Activated CD8-positive, alpha-beta T cell treated with anti-CD3 and anti-CD28 coated beads, Interleukin-2, amount 10 ng/mL, durations not matched to agents 7 days and 5 days (primary cell): Measurements from ENCODE around the gene MFF. TPM values are rescaled to one million over a fixed set of nuclear protein-coding genes. Genes with fewer than 3 reads are reported as not detected.

Source experiments
- ATAC-seq: fragments of 150-1000 bp; cut with Tn5 transposase; one replicate; pipeline ENCODE4 v1.10.0; 2021; ENCODE audit warnings: moderate library complexity
- CTCF ChIA-PET: fragments of 350-600 bp; sonication (Branson Sonifier 250); formaldehyde crosslinking; loops from one replicate; lab custom pipeline; 2021; ENCODE audit warnings: antibody characterized with exemption; lab: Charles Lee
- POLR2A ChIA-PET: fragments of 350-600 bp; sonication (Branson Sonifier 250); formaldehyde crosslinking; loops from one replicate; lab custom pipeline; 2021; ENCODE audit warnings: antibody characterized with exemption; lab: Charles Lee
- DNase-seq: peaks from one replicate; pipeline ENCODE4 v3.0.0-alpha.2; 2020
- H3K27ac Mint-ChIP-seq: one replicate; pipeline ENCODE4 v1.8.0; 2021; ENCODE audit warnings: mild to moderate bottlenecking, mixed read lengths
- H3K27me3 Mint-ChIP-seq: one replicate; pipeline ENCODE4 v1.8.0; 2021; ENCODE audit warnings: low read depth, mixed read lengths
- H3K36me3 Mint-ChIP-seq: one replicate; pipeline ENCODE4 v1.8.0; 2021; ENCODE audit warnings: low read depth, mixed read lengths
- H3K4me1 Mint-ChIP-seq: one replicate; pipeline ENCODE4 v1.8.0; 2021; ENCODE audit warnings: low read depth, mixed read lengths
- H3K4me3 Mint-ChIP-seq: one replicate; pipeline ENCODE4 v1.8.0; 2021; ENCODE audit warnings: mild to moderate bottlenecking, mixed read lengths
- H3K9me3 Mint-ChIP-seq: one replicate; pipeline ENCODE4 v1.8.0; 2022; ENCODE audit warnings: mixed read lengths; ENCODE audit not compliant: insufficient read depth
- total RNA-seq, 2 experiments: library from RNA; stranded (reverse); gene quantifications; one replicate each; pipeline ENCODE4 v1.2.3, GENCODE V29; 2021

The MFF gene
- 10 to 100 TPM; 64.5 to 68.3 TPM for total RNA-seq

GRCh38 chr2:227324995-227325838, at the start of gene MFF:
MFF (plus strand) TSS chr2:227325251; CDS start chr2:227330666, 5,415 bp downstream.
- peaks cover 18% of the 10 kb centered on the region for H3K9me3 Mint-ChIP-seq
- peak; percentile 99 for ATAC-seq
- peak; percentile 95 for DNase-seq
- peaks cover 19% of the 10 kb centered on the region for H3K36me3 Mint-ChIP-seq
- H3K4me3 Mint-ChIP-seq = peak within 1 kb of the TSS; percentile 92
- peaks cover 4% of the 10 kb centered on the region for H3K27me3 Mint-ChIP-seq
- H3K4me1 Mint-ChIP-seq = peaks cover 39% of the 10 kb centered on the region
- H3K27ac Mint-ChIP-seq = peak within 1 kb of the TSS; percentile 95
- ChIA-PET CTCF (interaction anchor here (0.8 kb wide), 1 partner anchor 103 kb away, joined by 3 read pairs; no protein-coding TSS in a partner anchor), POLR2A (interaction anchor here (0.9 kb wide), 1 partner anchor 10 kb away, joined by 3 read pairs; no protein-coding TSS in a partner anchor)

GRCh38 chr2:227280895-227281294, 44.2 kb upstream of the MFF start:
- Mint-ChIP-seq H3K4me3 (no peak overlapping the region), H3K36me3 (no peaks in the 10 kb centered on the region), H3K4me1 (no peaks in the 10 kb centered on the region), H3K27ac (no peak overlapping the region), H3K27me3 (peaks cover 3% of the 10 kb centered on the region), H3K9me3 (no peaks in the 10 kb centered on the region)
- no peak for ATAC-seq
- ChIA-PET CTCF (no interaction called here), POLR2A (no interaction called here)
- no peak for DNase-seq

GRCh38 chr2:227285741-227286236, 39.3 kb upstream of the MFF start:
- Mint-ChIP-seq H3K36me3 (no peaks in the 10 kb centered on the region), H3K27ac (no peak overlapping the region), H3K4me3 (no peak overlapping the region), H3K4me1 (no peaks in the 10 kb centered on the region), H3K27me3 (no peaks in the 10 kb centered on the region), H3K9me3 (no peaks in the 10 kb centered on the region)
- DNase-seq (no peak), ATAC-seq (no peak)
- ChIA-PET POLR2A (no interaction called here), CTCF (no interaction called here)

- ChIA-PET CTCF (no interaction called here), POLR2A (no interaction called here)
- ATAC-seq (no peak), DNase-seq (no peak)
- H3K9me3 Mint-ChIP-seq = no peaks in the 10 kb centered on the region
- H3K27ac Mint-ChIP-seq = no peak overlapping the region
- no peaks in the 10 kb centered on the region for H3K36me3 Mint-ChIP-seq
- H3K4me3 Mint-ChIP-seq = no peak overlapping the region
- no peaks in the 10 kb centered on the region for H3K4me1 Mint-ChIP-seq
- no peaks in the 10 kb centered on the region for H3K27me3 Mint-ChIP-seq
Observed at GRCh38 chr2:227287771-227288170, 37.3 kb upstream of the MFF start.

- peaks cover 2% of the 10 kb centered on the region for H3K27me3 Mint-ChIP-seq
- DNase-seq = no peak
- no peak for ATAC-seq
- H3K4me3 Mint-ChIP-seq = no peak overlapping the region
- H3K4me1 Mint-ChIP-seq = peaks cover 13% of the 10 kb centered on the region
- H3K9me3 Mint-ChIP-seq = no peaks in the 10 kb centered on the region
- ChIA-PET CTCF (no interaction called here), POLR2A (no interaction called here)
- no peak overlapping the region for H3K27ac Mint-ChIP-seq
- H3K36me3 Mint-ChIP-seq = no peaks in the 10 kb centered on the region
Observed at GRCh38 chr2:227292314-227292713, 32.7 kb upstream of the MFF start.

GRCh38 chr2:227293531-227293930, 31.5 kb upstream of the MFF start:
- peaks cover 13% of the 10 kb centered on the region for H3K4me1 Mint-ChIP-seq
- CTCF ChIA-PET = no interaction called here
- ATAC-seq = no peak
- H3K27ac Mint-ChIP-seq = no peak overlapping the region
- H3K36me3 Mint-ChIP-seq = no peaks in the 10 kb centered on the region
- no peaks in the 10 kb centered on the region for H3K9me3 Mint-ChIP-seq
- peaks cover 2% of the 10 kb centered on the region for H3K27me3 Mint-ChIP-seq
- POLR2A ChIA-PET = no interaction called here
- H3K4me3 Mint-ChIP-seq = no peak overlapping the region
- no peak for DNase-seq

GRCh38 chr2:227295806-227296205, 29.2 kb upstream of the MFF start:
- DNase-seq = no peak
- CTCF ChIA-PET = interaction anchor here (0.7 to 1.2 kb wide), 2 partner anchors 57 to 1222 kb away, joined by 3 to 5 read pairs; no protein-coding TSS in a partner anchor
- no peak for ATAC-seq
- H3K27ac Mint-ChIP-seq = no peak overlapping the region
- H3K36me3 Mint-ChIP-seq = no peaks in the 10 kb centered on the region
- H3K4me1 Mint-ChIP-seq = peaks cover 13% of the 10 kb centered on the region
- H3K4me3 Mint-ChIP-seq = no peak overlapping the region
- POLR2A ChIA-PET = no interaction called here
- H3K9me3 Mint-ChIP-seq = no peaks in the 10 kb centered on the region
- peaks cover 2% of the 10 kb centered on the region for H3K27me3 Mint-ChIP-seq

GRCh38 chr2:227296671-227297405, 28.2 kb upstream of the MFF start:
- no peak for ATAC-seq
- no peaks in the 10 kb centered on the region for H3K9me3 Mint-ChIP-seq
- no peak overlapping the region for H3K27ac Mint-ChIP-seq
- peaks cover 2% of the 10 kb centered on the region for H3K27me3 Mint-ChIP-seq
- peaks cover 13% of the 10 kb centered on the region for H3K4me1 Mint-ChIP-seq
- DNase-seq = no peak
- ChIA-PET POLR2A (no interaction called here), CTCF (interaction anchor here (0.7 to 1.2 kb wide), 2 partner anchors 9 to 58 kb away, joined by 3 to 5 read pairs; no protein-coding TSS in a partner anchor)
- H3K4me3 Mint-ChIP-seq = no peak overlapping the region
- H3K36me3 Mint-ChIP-seq = no peaks in the 10 kb centered on the region

- Mint-ChIP-seq H3K4me1 (no peaks in the 10 kb centered on the region), H3K9me3 (no peaks in the 10 kb centered on the region), H3K27me3 (no peaks in the 10 kb centered on the region), H3K27ac (no peak overlapping the region), H3K4me3 (no peak overlapping the region), H3K36me3 (no peaks in the 10 kb centered on the region)
- DNase-seq = no peak
- POLR2A ChIA-PET = no interaction called here
- CTCF ChIA-PET = interaction anchor here (1.3 kb wide), 1 partner anchor 63 kb away, joined by 3 read pairs; no protein-coding TSS in a partner anchor
- ATAC-seq = no peak
Observed at GRCh38 chr2:227301523-227301922, 23.5 kb upstream of the MFF start.

- no peak overlapping the region for H3K4me3 Mint-ChIP-seq
- no peaks in the 10 kb centered on the region for H3K36me3 Mint-ChIP-seq
- no peaks in the 10 kb centered on the region for H3K27me3 Mint-ChIP-seq
- no peaks in the 10 kb centered on the region for H3K9me3 Mint-ChIP-seq
- POLR2A ChIA-PET = no interaction called here
- no peaks in the 10 kb centered on the region for H3K4me1 Mint-ChIP-seq
- H3K27ac Mint-ChIP-seq = no peak overlapping the region
- CTCF ChIA-PET = no interaction called here
- DNase-seq (no peak), ATAC-seq (no peak)
Observed at GRCh38 chr2:227308784-227309183, 16.3 kb upstream of the MFF start.

- ATAC-seq = no peak
- CTCF ChIA-PET = no interaction called here
- DNase-seq = no peak
- H3K27me3 Mint-ChIP-seq = no peaks in the 10 kb centered on the region
- POLR2A ChIA-PET = no interaction called here
- no peak overlapping the region for H3K27ac Mint-ChIP-seq
- H3K9me3 Mint-ChIP-seq = no peaks in the 10 kb centered on the region
- no peak overlapping the region for H3K4me3 Mint-ChIP-seq
- H3K36me3 Mint-ChIP-seq = no peaks in the 10 kb centered on the region
- H3K4me1 Mint-ChIP-seq = no peaks in the 10 kb centered on the region
Observed at GRCh38 chr2:227310756-227311110, 14.3 kb upstream of the MFF start.
